ENCODE measurements around the gene RBMS3. TPM values are rescaled to one million over a fixed set of nuclear protein-coding genes. Genes with fewer than 3 reads are reported as not detected.

Gene RBMS3
- total and polyA plus RNA-seq, 2 of the 8 experiments (the other 6 are each of a cell fraction or from before 2014, with no cell fraction given) = 3.7 to 6.9 TPM

GRCh38 chr3:29447946-29448627 lies 167.2 kb downstream of the RBMS3 start (continued):
- no peak for TF ChIP-seq KDM1A (IDR thresholded peaks at IDR 0.05; ENCODE audit: borderline replicate concordance, low read length)
- no peak for TF ChIP-seq HDAC2 (IDR thresholded peaks at IDR 0.05; ENCODE audit: borderline replicate concordance in 1 of 2, low read depth in 2 of 2, low read length in 2 of 2)
- no peak for TF ChIP-seq ASH2L (IDR thresholded peaks at IDR 0.05; ENCODE audit: low read length)
- TF ChIP-seq SUZ12 (IDR thresholded peaks at IDR 0.05; ENCODE audit: low read length) = no peak
- no peak for TF ChIP-seq TAF1 (IDR thresholded peaks at IDR 0.05; ENCODE audit: low read depth, low read length)
